LNCaP clone FGC (cell line): ENCODE results near the gene PLEKHH2.

Experiments
- DNase-seq: peaks from one replicate; pipeline ENCODE4 v3.0.0-alpha.2; 2011; ENCODE audit warnings: low read depth
- H3K4me3 ChIP-seq: 2 replicates; pipeline ENCODE4 v1.5.1; 2011; ENCODE audit warnings: mild to moderate bottlenecking, low read depth, low read length, control low read depth
- TF ChIP-seq, protein P1 (sequence below): IDR thresholded peaks from 2 replicates; pipeline ENCODE4 v1.5.1; 2012; ENCODE audit warnings: mild to moderate bottlenecking; ENCODE audit not compliant: control insufficient read depth, insufficient read depth; ENCODE audit errors: extremely low read depth

PLEKHH2 gene

DNA sequence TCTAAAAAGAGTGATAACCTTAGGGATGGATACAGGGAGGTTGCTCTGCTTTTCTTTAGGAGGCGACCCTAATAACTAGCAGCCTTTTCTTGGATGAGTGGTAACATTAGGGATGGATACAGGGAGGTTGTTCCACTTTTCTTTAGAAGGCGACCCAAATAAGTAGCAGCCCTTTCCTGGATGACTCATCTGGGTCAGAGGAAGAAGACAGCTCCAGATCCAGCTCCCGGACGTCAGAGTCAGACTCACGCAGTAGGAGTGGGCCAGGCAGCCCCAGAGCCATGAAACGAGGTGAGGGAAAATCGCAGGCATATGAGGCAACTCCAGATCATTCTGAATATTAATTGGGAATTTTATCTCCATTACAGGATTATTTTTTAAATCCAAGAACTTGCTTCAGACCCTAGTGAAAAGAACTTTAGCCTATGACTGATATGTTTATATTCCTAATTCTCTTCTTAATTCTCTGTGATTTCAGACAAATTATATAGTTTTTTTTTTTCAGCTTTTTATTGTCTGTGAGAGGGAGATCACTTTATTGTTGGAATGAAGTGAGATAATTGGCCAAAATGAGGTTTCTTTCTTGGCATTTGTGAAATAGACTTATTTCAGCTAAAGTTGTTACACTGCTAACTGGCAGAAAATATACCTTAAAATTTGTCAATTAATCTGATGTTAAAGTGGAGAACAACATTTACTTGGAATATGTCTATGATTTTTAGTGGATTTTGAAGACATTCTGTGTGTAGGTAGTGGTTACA, 70.4 kb downstream of the PLEKHH2 start:
- DNase-seq: no peak
- TF ChIP-seq, protein P1, sequence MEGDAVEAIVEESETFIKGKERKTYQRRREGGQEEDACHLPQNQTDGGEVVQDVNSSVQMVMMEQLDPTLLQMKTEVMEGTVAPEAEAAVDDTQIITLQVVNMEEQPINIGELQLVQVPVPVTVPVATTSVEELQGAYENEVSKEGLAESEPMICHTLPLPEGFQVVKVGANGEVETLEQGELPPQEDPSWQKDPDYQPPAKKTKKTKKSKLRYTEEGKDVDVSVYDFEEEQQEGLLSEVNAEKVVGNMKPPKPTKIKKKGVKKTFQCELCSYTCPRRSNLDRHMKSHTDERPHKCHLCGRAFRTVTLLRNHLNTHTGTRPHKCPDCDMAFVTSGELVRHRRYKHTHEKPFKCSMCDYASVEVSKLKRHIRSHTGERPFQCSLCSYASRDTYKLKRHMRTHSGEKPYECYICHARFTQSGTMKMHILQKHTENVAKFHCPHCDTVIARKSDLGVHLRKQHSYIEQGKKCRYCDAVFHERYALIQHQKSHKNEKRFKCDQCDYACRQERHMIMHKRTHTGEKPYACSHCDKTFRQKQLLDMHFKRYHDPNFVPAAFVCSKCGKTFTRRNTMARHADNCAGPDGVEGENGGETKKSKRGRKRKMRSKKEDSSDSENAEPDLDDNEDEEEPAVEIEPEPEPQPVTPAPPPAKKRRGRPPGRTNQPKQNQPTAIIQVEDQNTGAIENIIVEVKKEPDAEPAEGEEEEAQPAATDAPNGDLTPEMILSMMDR: no peak
- no peak overlapping the region for H3K4me3 ChIP-seq

DNA sequence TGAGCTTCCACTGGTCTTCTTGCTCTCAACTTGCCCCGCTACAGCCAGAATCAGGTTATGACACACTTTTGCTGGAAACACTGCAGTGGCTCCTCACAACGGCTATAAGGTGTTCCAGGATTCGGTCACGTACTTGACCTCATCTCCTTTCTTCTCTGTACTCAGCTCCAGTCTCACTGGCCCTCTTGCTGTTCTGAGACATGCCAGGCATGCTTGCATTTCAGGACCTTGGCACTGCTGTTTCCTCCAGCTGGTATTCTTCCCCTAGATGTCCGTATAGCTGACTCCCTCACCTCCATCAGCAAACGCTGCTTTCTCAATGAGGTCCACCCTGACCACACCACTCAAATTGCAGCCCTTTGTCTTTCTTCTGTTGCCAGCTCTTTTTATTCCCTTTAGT, 71.1 kb downstream of the PLEKHH2 start:
- no peak overlapping the region for H3K4me3 ChIP-seq

DNA sequence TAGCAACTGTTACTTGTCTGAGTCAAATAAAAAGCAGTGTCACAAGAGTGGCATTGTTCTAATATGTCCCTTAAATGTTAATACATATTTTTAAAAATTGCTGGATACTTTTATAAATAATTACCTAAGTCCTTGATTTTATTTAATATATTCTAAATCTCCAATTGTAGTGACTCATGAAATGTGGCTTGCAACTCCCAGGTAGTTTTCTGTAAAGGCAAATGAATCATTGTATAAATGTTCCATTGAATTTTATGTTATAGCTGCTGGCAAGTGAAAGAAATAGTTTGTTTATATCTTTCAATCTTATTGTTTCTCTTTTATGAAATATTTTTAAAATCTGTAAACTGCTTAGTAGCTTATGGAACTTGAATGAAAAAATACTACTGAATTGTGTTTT, 71.8 kb downstream of the PLEKHH2 start:
- DNase-seq: no peak
- no peak overlapping the region for H3K4me3 ChIP-seq
- TF ChIP-seq, protein P1: no peak

More for the DNA sequence above, 71.1 kb downstream of the PLEKHH2 start:
- TF ChIP-seq, protein P1: no peak
- DNase-seq: no peak

DNA sequence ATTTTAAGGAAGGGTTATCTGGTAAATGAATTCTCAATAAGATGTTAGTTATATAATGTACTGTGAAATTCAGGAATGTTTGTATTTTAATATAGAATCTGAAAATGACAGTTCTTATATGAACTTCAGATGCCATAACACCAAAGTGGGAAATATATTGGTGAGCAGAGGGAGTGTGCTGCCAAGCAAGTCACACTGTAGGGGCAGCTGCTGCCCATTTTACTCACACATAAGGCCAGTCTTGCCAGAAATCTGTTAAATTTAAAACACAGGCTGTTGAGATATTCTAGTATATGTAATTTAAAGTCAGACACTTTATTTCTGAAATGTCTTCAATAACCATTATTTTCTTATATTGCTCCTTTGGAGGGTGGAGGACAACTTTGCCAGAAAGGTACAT, 73.8 kb downstream of the PLEKHH2 start:
- no peak overlapping the region for H3K4me3 ChIP-seq
- TF ChIP-seq, protein P1: no peak
- no peak for DNase-seq

DNA sequence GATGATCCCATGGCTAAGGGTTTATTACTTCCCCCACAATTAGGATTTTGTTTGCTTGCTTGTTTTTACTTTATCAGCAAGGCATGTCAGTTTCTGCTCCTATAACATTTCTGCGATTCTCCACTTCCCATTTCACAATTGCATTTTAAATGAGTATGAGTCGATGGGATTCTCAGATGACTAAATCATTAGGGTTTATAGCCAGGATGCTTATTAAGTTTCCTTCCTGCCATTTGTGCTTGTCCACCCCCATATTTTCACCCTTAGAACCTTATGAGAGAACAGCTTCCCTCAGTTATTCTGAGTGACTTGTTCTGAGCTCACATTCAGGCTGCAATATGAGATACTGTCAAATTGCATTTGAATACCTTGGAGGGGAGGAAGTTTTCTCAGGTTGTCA, 77.1 kb downstream of the PLEKHH2 start:
- TF ChIP-seq, protein P1: no peak
- no peak overlapping the region for H3K4me3 ChIP-seq
- no peak for DNase-seq

DNA sequence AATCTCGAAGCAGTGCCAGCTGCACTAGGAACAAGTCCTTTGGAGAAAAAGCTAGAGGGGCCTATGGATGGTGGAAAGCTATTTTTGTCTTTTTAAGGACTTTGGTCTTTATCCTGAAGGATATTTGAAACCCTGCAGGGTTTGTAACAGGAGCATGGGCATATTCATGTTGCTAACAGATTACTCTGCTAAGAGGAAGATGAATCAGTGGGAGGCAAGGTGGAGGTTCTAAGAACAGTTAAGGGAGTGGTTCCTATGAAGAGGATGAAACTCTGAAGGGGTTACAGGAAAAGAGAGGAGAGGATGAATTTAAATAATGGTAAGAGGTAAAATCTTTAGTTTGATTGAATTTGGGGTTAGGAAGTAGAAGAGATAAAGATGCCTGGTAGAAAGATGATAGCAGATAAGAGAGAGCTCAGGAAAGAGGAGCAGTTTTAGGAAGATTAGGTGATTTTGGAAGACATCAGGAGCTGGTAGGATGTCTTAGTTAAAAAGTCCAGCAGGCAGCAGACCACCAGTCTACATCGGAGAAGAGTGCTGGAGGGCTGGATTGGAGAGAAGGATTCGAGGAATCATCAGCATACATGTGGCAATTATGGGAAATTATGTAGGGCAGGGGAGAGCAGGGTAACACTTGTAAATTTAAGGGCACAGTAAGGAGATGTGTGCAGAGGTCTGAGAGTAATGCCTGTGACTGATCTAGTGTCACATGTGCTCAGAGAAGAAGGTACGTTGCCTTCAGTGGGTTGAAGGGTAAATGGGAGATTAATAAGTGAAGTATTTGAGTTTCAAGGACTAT, 78.4 kb downstream of the PLEKHH2 start:
- no peak for DNase-seq
- H3K4me3 ChIP-seq: no peak overlapping the region
- TF ChIP-seq, protein P1: no peak
